NCI-H524 treated with DMSO at 0.1 percent for 48 hours (cell line): ENCODE results near the gene KL.

Experiments used
- DNase-seq: peaks from one replicate; lab custom pipeline; 2025; lab: John Stamatoyannopoulos, UW

The KL gene

GRCh38 chr13:33004511-33004910 lies 11.7 kb upstream of the KL start:
- DNase-seq: no peak

GRCh38 chr13:33006134-33006533 lies 10.1 kb upstream of the KL start:
- no peak for DNase-seq

- no peak for DNase-seq
Observed at GRCh38 chr13:33006638-33007037, 9.6 kb upstream of the KL start.

DNA sequence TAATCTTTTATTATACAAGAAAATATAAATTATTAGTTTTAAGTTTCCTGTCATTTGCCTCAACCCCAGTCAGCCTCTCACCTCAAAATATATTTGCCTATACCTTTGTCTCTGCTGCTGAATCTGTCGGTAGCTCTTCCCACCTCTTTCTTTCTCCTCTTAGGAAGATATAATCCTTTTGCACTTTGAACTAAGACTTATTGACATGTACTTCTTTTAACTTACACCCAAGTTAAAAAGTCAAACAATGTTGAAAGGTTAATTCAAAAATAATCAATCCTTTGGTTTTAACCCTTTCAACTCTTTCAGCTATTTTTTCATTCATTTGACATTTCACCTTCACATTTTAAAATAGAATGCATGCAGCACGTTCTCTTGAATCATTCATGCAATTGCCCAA lies 9.0 kb upstream of the KL start:
- DNase-seq: no peak

- no peak for DNase-seq
Observed at GRCh38 chr13:33007950-33008349, 8.3 kb upstream of the KL start.

DNA sequence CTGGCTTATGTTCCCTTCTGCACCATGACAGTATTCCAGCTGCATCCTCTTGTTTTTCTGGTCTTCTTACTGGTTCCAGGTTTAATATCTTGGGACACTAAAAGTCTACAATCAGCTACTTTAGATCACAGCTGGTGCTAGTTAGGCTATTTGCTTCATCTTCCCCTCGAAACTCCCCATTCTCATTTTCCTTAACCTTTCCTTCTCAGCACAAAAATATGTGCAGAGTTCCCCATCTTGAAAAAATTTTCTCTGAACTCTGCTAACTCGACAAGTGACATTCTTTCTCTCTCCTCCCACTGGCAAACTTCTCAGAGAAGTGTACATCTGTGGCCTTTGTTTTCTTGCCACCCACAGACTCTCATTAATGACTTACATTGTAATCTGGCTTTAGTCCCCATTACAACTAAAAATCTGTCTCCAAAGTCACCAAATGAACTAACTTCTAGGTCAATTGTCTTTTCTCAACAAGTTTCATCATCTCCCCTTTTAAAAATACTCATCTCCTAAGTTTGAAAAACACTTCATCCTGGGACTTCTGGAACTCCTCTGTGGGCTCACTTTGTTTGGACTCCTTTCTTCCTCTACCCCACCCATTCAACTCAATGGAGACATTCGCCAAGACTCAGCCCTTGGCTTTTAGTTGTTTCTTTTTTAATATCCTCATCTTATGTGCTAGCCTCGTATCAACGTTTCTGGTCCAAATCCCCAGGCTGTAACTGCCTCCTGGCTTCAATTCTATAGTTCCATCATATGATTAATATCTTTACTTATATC lies 7.1 kb upstream of the KL start:
- no peak for DNase-seq

GRCh38 chr13:33011828-33012470 lies 4.3 kb upstream of the KL start:
- no peak for DNase-seq

GRCh38 chr13:33014291-33014690 lies 1.9 kb upstream of the KL start:
- DNase-seq: no peak

- no peak for DNase-seq
Observed at GRCh38 chr13:33015241-33015668, 968 bp upstream of the KL start.

GRCh38 chr13:33015791-33016323 lies 366 bp upstream of the KL start:
- no peak for DNase-seq

GRCh38 chr13:33017323-33017929 lies 1.2 kb downstream of the KL start:
- DNase-seq: no peak

GRCh38 chr13:33018886-33019285 lies 2.7 kb downstream of the KL start:
- no peak for DNase-seq

GRCh38 chr13:33022986-33023385 lies 6.8 kb downstream of the KL start:
- no peak for DNase-seq

DNA sequence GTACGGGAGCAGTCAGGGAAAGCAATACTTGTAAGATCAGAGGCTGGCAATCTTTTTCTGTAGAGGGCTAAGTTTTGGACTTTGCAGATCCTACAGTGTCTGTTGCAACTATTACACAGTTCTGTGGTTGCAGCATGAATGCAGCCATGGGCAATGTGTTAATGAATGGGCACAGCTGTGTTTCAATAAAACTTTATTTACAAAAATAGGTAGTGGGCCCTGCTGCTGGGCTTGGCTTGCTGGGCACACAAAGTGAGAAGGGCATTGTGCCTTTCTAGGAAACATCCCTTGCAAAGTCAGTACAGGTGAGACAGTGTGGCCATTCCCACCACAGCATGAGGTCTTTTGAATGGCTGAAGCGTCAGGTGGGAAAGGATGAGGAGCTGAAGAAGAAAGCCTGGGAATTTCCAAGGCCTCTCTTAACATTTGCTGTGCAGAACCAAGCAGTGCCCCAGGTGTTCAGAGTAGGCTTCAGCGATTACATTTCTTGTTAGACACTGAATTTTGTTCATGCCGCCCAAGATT lies 9.1 kb downstream of the KL start:
- no peak for DNase-seq

- DNase-seq: no peak
Observed at GRCh38 chr13:33026489-33027152, 10.4 kb downstream of the KL start.

DNA sequence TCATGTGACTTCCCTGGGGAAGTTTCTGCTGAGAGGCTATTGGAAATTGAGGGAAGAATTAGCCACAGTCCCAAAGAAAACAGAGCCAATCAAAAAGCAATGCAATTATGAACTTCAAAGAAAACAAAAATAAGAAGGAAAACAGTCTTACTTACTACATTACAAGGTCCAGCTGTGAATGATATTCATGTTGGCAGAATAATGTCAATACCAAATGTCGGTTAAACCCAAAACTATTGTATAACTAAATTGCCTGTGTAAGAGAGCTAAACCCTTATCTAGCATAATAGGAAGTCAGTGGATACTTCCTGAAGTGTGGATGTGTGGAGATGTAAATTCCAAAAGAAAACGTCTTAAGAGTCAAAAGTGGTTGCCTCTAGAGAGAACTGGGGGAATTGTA lies 12.4 kb downstream of the KL start:
- no peak for DNase-seq

DNA sequence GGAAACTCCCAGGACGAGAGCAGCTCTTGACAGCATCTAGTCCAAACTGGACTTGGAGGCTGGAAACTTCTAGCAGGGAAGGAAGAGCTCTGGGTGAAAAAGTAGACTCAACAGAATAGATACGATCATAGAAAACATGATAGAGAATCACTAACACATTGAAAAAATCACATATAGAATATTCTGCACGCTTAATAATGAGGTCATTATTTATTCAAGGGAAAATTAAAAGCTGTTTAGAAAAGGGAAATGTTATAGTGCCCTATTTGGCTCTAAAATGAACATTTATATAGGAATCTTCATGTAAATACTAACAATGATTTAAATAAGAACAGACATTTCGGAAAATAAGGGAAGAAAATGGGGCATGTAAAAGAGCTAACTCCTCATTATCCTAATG lies 15.1 kb downstream of the KL start:
- DNase-seq: no peak

DNA sequence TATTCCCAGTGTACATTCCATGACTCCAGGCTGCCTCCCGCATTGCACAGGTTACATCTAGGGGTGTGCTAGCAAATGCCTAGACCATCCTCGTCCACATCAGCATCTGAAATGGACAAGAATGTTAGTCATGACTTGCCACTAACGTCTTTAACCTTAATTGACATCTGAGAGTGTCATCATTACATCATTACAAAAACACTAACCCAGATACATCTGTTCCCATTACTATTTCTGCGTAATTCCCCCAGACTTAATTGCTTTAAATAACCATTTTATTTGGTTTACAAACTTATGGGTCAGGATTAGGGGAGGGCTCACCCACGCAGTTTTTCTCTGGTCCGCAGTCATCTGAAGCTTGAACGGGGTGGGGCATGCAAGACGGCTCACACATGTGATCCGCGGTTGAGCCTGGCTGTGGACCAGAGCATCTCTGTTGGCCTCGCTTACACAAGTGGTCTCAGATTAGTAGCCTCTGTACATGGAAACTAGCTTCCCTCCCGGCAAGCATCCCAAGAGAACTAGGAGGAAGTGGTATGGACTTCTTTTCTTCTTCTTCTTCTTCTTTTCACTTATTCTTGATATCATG lies 15.9 kb downstream of the KL start:
- DNase-seq: no peak

GRCh38 chr13:33033051-33033812 lies 17.0 kb downstream of the KL start:
- DNase-seq: no peak

GRCh38 chr13:33033986-33034385 lies 17.8 kb downstream of the KL start:
- DNase-seq: peak; percentile 39

DNA sequence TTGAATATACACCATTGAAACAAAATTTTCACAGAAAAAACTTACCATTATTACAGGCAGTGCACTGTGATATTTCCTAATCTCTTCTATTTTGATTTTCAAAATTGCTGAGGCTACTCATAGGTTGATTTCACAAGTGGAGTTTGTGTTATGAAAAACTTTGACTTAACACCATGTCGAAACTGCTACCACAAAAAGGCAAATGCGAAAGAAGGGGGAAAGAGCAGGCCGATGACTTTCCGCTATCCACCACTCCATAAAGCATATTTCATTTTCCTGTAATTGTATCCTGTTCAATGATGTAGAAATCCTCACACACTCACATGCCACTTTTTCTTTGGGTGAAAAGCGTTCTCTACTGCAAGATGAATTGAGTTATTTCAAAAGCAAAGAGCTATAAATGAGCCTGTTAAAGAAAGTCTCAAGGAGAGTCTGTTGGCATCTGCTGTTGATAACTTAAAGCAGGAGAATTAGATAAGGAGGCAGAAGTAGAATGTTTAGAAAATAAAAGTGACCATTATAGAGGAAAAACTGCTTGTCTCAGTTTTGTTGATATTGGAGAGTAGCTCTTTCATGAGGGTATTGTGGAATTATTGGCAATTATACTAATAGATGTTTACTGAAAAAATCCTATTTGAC lies 18.8 kb downstream of the KL start:
- no peak for DNase-seq
